RWPE2 (cell line): Measurements from ENCODE around the gene CNTN4.

Experiments used
- ATAC-seq: fragments of 200-7000 bp; cut with Tn5 transposase; 3 replicates; pipeline ENCODE4 v1.9.1; 2021; ENCODE audit warnings: low read depth
- DNase-seq: peaks from one replicate; pipeline ENCODE4 v3.0.0-alpha.2; 2020; ENCODE audit warnings: low spot score
- H3K27ac ChIP-seq: fragments of 450-650 bp; 2 replicates; pipeline ENCODE4 v1.5.1; 2017; ENCODE audit warnings: mild to moderate bottlenecking; ENCODE audit not compliant: poor library complexity, severe bottlenecking
- H3K27me3 ChIP-seq: fragments of 250-450 bp; sonication (Bioruptor Pico); 2 replicates; pipeline ENCODE4 v1.5.1; 2021; ENCODE audit warnings: mild to moderate bottlenecking, moderate library complexity; ENCODE audit not compliant: insufficient read depth, poor library complexity, severe bottlenecking
- H3K36me3 ChIP-seq: fragments of 250-450 bp; sonication (Bioruptor Pico); 2 replicates; pipeline ENCODE4 v1.5.1; 2020; ENCODE audit warnings: low read depth, mild to moderate bottlenecking, moderate library complexity
- H3K4me1 ChIP-seq: fragments of 250-450 bp; sonication (Bioruptor Pico); 2 replicates; pipeline ENCODE4 v1.5.1; 2021; ENCODE audit warnings: mild to moderate bottlenecking, moderate library complexity; ENCODE audit not compliant: insufficient read depth, poor library complexity, severe bottlenecking
- H3K4me3 ChIP-seq: fragments of 250-450 bp; sonication (Bioruptor Pico); 2 replicates; pipeline ENCODE4 v1.5.1; 2021; ENCODE audit warnings: mild to moderate bottlenecking, moderate library complexity; ENCODE audit not compliant: severe bottlenecking
- H3K9me3 ChIP-seq: fragments of 250-450 bp; sonication (Bioruptor Pico); 2 replicates; pipeline ENCODE4 v1.5.1; 2021; ENCODE audit warnings: mild to moderate bottlenecking, moderate library complexity; ENCODE audit not compliant: severe bottlenecking
- TF ChIP-seq, protein P1 (sequence below): fragments of 450-650 bp; IDR thresholded peaks from one replicate; pipeline ENCODE4 v1.5.1; 2017; ENCODE audit warnings: mild to moderate bottlenecking, moderate library complexity; ENCODE audit not compliant: poor library complexity, severe bottlenecking

CNTN4 gene

GRCh38 chr3:2579206-2579605 is 480.5 kb downstream of the CNTN4 start:
- no peak for DNase-seq
- ATAC-seq: no peak
- Histone ChIP-seq H3K4me3 (no peak overlapping the region), H3K36me3 (no peaks in the 10 kb centered on the region), H3K27me3 (no peaks in the 10 kb centered on the region), H3K27ac (no peak overlapping the region), H3K9me3 (peaks cover 2% of the 10 kb centered on the region), H3K4me1 (no peaks in the 10 kb centered on the region)
- TF ChIP-seq, protein P1, sequence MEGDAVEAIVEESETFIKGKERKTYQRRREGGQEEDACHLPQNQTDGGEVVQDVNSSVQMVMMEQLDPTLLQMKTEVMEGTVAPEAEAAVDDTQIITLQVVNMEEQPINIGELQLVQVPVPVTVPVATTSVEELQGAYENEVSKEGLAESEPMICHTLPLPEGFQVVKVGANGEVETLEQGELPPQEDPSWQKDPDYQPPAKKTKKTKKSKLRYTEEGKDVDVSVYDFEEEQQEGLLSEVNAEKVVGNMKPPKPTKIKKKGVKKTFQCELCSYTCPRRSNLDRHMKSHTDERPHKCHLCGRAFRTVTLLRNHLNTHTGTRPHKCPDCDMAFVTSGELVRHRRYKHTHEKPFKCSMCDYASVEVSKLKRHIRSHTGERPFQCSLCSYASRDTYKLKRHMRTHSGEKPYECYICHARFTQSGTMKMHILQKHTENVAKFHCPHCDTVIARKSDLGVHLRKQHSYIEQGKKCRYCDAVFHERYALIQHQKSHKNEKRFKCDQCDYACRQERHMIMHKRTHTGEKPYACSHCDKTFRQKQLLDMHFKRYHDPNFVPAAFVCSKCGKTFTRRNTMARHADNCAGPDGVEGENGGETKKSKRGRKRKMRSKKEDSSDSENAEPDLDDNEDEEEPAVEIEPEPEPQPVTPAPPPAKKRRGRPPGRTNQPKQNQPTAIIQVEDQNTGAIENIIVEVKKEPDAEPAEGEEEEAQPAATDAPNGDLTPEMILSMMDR: no peak

- no peaks in the 10 kb centered on the region for H3K9me3 ChIP-seq
- no peaks in the 10 kb centered on the region for H3K27me3 ChIP-seq
- H3K36me3 ChIP-seq: no peaks in the 10 kb centered on the region
- no peak overlapping the region for H3K4me3 ChIP-seq
- TF ChIP-seq, protein P1: no peak
- H3K4me1 ChIP-seq: no peaks in the 10 kb centered on the region
- no peak for DNase-seq
- H3K27ac ChIP-seq: no peak overlapping the region
- no peak for ATAC-seq
Observed at GRCh38 chr3:2583046-2583445, 484.4 kb downstream of the CNTN4 start.

GRCh38 chr3:2589336-2589969 is 490.8 kb downstream of the CNTN4 start:
- no peak for ATAC-seq

GRCh38 chr3:2595486-2595885 is 496.8 kb downstream of the CNTN4 start:
- no peaks in the 10 kb centered on the region for H3K36me3 ChIP-seq
- no peak overlapping the region for H3K27ac ChIP-seq
- H3K9me3 ChIP-seq: no peaks in the 10 kb centered on the region
- no peaks in the 10 kb centered on the region for H3K4me1 ChIP-seq
- no peaks in the 10 kb centered on the region for H3K27me3 ChIP-seq
- no peak overlapping the region for H3K4me3 ChIP-seq
- ATAC-seq (no peak), DNase-seq (no peak)
- TF ChIP-seq, protein P1: no peak

More at GRCh38 chr3:2589336-2589969, 490.8 kb downstream of the CNTN4 start:
- no peaks in the 10 kb centered on the region for H3K27me3 ChIP-seq
- H3K27ac ChIP-seq: no peak overlapping the region
- no peaks in the 10 kb centered on the region for H3K9me3 ChIP-seq
- no peak overlapping the region for H3K4me3 ChIP-seq
- no peak for DNase-seq
- TF ChIP-seq, protein P1: no peak
- H3K36me3 ChIP-seq: no peaks in the 10 kb centered on the region
- H3K4me1 ChIP-seq: no peaks in the 10 kb centered on the region

- no peaks in the 10 kb centered on the region for H3K36me3 ChIP-seq
- DNase-seq: no peak
- ATAC-seq: no peak
- no peak overlapping the region for H3K27ac ChIP-seq
- H3K4me3 ChIP-seq: no peak overlapping the region
- no peaks in the 10 kb centered on the region for H3K4me1 ChIP-seq
- H3K27me3 ChIP-seq: no peaks in the 10 kb centered on the region
- H3K9me3 ChIP-seq: no peaks in the 10 kb centered on the region
- TF ChIP-seq, protein P1: no peak
Observed at GRCh38 chr3:2597615-2598014, 498.9 kb downstream of the CNTN4 start.
